Adipose tissue (tissue), 3 donors: ENCODE measurements around the gene TENM4. TPM values are rescaled to one million over a fixed set of nuclear protein-coding genes. Genes with fewer than 3 reads are reported as not detected.

ENCODE experiments used
- H3K27ac ChIP-seq: one replicate; pipeline ENCODE4 v1.5.1; 2013; ENCODE audit warnings: low read depth, low read length
- WGBS, 3 donors: extraction: QIAGEN DNeasy Blood & Tissue Kit; methylation state at CpG; one replicate each; pipeline ENCODE4 v1.1.7; 2013; 5-methylcytosine and 5-hydroxymethylcytosine counted together
- polyA plus RNA-seq, 3 donors: library from polyadenylated mRNA; stranded (reverse); fragments of 200-250 nt; gene quantifications; one replicate each; pipeline ENCODE4 v1.2.3, GENCODE V29; 2013
- donor health status: healthy with polysubstance abuse.
- donor health status: Bipolar disorder and iron deficiency.
- donor health status: healthy.

Gene TENM4
- polyA plus RNA-seq, 3 donors = 0.22 to 2.7 (median 0.41) TPM

DNA sequence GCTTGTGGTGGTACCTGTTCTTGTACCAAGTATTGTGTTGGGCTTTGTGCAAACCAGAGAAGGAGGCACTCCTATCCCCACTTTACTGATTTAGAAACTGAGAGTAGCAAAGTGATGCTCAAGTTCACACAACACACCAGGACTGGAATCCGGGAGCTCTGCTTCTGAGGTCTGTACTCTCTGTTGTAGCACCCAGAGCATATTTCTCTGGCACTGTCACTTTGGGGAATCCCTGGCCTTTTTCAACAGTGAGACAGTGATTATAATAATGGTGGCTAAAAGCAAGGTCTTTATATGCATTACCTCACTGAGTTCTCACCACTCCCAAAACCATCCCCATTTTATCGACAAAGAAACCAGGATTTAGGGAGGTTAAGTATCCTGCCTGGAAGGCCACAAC lies 362.4 kb downstream of the TENM4 start:
- 78 to 83% (median 81%) methylated on average over 2 of the region's 2 CpGs for WGBS, 3 donors
- H3K27ac ChIP-seq = no peak overlapping the region

DNA sequence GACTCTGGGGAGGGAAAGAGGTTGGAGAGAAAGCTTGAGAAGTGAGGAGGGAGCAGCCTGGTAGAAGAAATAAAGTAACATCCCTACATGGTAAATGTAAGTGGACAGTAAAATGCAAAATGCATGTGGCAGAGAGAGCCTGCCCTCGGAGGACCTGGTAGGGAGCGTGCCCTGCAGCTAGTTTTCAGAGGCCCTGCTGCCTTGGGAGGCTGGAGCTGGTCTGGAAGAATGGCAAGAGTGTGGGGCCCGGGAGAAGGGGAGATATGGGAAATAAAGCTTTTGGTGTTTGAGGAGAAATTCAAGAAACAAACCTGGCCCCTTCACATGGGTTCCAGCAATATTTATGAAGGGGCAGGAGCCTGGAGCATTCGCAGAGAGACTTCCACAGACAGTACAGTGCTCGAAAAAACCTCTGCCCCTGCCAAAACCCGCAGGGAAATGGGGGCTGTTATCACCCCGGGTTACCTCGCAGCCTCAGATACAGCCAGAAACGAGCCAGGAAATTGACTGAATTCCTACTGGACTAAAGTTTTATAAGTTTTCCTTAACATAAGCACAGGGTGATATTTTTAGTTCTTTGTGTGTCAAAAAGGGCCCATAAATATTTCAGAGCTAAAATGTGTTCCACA lies 363.0 kb downstream of the TENM4 start:
- no peak overlapping the region for H3K27ac ChIP-seq
- WGBS, 3 donors = 52 to 66% (median 55%) methylated on average over 9 of the region's 9 CpGs

DNA sequence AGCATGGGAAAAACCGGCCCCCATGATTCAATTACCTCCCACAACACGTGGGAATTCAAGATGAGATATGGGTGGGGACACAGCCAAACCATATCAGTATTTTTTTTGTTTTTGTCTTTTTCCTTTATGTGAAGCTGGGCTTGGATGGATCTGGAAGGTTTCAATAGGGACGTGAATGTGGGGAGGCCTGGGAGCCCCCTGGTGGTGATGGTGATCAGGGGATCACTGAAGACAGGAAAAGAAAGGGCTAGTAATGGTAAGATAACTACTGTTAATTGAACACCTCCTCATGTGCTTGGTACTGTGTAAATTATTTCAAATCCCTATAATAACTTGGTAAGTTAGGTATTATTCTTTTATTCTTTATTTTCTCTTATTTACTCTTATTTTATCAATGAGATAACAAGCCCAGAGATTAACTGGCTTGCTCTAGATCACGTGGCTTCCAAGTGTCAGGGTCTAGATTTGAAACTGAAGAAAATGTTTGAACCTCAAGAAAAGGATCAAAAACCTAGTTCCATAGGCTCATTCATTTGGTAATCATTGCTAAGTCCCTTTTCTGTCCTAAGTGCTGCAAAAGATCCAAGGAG lies 364.2 kb downstream of the TENM4 start:
- 56 to 68% (median 60%) methylated on average over 4 of the region's 4 CpGs for WGBS, 3 donors
- H3K27ac ChIP-seq = no peak overlapping the region

DNA sequence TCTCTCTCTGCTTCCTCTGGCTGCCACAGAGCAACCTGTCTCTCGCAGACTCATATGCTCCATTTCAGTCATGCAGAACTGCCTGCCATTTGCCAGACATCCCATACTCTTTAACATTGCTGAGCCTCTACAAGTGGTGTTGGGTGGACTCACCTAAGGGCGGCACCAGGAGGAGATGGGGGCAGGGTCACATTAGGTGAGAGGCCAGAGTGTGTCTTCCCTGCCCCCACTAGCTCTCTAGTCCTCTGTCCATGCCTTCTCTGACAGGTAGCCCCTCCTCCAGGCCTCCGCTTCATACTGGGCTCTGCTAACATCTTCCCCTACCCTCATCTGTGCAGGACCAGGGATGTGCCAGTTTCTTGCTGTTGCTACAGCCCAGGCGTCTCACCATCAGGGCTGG lies 366.3 kb downstream of the TENM4 start:
- WGBS, 3 donors = 89 to 95% (median 92%) methylated on average over 3 to 4 of the region's 4 CpGs

DNA sequence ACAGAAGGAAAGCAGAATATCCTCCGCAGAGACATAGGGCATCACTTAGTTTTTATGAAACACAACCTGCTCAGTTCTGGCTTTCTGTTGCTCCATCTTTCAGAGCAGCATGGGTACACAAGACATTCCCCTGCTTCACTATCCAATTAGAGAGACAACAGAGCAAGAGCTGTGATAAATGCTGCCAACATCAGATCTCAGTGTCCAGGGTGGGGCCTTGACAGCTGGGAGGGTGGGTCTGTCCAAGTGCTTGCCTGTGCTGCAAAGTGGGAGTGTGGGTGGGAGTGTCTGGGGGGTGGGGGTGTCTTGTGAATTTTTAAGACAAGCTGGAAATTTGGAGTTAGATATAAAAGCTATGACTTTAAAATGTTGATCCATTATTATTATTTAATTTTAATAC lies 369.6 kb downstream of the TENM4 start:
- no peak overlapping the region for H3K27ac ChIP-seq
- 91 to 96% (median 94%) methylated on average over 1 of the region's 1 CpG for WGBS, 3 donors

More for the DNA sequence above, 366.3 kb downstream of the TENM4 start:
- H3K27ac ChIP-seq = no peak overlapping the region

DNA sequence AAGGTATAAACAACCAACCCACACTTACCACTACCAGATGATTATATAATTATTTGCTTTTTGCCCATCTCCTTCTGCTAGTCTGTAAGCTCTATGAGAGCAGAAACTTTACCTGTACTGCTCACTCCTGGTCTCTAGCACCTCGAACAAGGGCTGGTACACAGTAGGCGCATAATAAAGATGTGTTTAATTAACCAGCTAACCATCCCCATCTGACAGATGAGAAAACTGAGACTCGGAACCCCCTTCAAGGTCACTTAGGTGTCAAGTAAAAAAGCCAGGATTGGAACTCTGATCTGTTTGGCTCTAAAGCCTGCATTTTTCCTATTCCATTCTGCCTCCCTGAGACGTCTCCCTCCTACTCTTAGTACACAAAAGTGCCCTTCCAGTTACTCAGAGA lies 370.3 kb downstream of the TENM4 start:
- WGBS, 3 donors = 83 to 86% (median 85%) methylated on average over 4 of the region's 4 CpGs

DNA sequence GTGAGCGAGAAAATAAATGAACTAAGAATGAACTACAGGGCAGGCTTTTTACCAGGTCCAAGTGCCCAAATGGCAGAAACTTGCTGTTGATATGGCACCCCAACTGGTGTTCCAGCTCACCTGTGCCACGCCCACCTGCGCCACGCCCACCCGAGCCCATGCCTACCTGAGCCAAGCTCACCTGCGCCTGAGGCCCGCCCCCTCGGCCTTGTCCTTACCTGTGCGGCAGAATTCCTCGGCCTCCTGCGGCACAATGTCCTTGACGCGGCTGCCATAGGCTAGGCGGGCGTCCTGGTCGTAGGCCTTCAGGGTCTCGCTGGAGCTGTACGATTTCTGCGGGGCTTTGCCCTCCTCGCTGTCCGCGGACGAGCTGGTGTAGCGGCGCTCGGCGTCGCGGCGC lies 371.3 kb downstream of the TENM4 start:
- 96 to 97% (median 97%) methylated on average over 30 of the region's 30 CpGs for WGBS, 3 donors
- no peak overlapping the region for H3K27ac ChIP-seq

More for the DNA sequence above, 370.3 kb downstream of the TENM4 start:
- H3K27ac ChIP-seq = no peak overlapping the region

DNA sequence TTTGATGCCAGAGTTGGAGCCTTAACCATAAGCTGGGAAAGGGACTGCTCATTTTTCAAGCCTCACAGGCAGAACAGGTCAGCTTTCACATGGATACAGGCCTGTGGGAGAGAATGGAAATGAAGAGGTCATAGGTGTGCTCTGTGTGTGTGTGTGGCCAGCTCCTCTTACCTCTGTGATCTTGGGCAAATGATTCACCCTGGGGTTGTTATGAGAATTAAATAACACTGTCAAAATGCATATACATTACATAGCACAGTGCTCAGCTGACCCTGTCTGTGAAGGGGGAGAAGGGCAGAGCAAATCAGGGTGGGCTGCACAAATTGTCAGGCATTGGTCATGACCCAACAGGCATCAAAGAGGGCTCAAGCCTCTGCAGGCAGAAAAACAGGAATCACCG lies 372.5 kb downstream of the TENM4 start:
- WGBS, 3 donors = 89 to 95% (median 92%) methylated on average over 1 of the region's 1 CpG
- no peak overlapping the region for H3K27ac ChIP-seq

DNA sequence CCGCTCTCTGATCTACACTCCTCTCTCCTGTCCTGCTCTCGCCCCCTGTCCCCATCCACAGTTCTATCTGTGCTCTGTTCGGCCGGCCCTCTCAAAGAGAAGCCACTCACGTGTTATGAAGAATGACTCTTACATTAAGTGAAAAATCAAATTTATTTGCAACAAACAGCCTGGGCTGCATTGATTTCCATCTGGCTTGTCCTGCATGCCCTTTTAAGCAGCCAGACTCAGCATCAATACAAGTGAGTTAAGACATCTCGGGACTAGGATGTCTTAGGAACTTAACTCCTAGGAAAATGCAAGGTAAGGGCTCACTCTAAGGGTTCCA lies 373.5 kb downstream of the TENM4 start:
- WGBS, 3 donors = 51 to 73% (median 59%) methylated on average over 6 of the region's 6 CpGs
- no peak overlapping the region for H3K27ac ChIP-seq

DNA sequence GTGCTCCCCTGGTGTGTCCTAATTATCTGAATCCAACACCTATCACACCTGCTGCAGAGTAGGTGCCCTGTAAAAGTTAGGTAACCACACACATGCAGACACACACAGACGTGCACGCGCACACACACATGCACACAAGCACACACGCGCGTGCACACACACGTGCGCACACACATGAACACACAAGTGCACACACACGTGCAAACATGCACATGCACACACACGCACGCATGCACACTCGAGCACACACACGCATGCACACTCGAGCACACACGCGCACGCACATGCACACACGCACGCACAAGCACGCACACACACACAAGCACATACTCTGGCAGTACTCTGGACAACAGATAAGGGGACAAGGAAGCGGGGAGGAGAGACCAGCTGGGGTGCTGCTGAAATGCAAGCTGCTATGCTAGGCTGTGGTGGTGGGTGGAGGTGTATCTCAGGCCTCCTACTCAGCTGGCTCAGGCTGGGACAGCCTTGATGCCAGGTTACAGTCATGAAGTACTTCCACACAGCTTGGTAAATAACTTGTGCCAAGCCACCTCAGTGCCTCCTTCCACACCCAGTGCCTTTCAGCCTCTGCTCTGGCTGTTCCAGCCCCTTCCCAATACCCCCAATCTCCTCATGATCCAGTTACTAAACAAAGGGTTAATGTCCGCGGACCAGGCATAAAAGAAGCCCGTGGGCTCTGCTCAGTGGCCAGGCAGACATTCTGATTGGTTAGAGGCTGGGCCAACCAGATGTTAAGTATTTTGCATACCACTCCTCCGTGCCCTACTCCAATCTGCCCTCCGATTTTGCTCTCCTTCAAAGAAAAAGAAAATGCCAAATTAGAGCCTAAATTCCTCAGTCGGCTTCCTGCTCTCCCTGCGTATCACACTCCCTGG lies 374.1 kb downstream of the TENM4 start:
- 79 to 82% (median 80%) methylated on average over 28 of the region's 28 CpGs for WGBS, 3 donors

DNA sequence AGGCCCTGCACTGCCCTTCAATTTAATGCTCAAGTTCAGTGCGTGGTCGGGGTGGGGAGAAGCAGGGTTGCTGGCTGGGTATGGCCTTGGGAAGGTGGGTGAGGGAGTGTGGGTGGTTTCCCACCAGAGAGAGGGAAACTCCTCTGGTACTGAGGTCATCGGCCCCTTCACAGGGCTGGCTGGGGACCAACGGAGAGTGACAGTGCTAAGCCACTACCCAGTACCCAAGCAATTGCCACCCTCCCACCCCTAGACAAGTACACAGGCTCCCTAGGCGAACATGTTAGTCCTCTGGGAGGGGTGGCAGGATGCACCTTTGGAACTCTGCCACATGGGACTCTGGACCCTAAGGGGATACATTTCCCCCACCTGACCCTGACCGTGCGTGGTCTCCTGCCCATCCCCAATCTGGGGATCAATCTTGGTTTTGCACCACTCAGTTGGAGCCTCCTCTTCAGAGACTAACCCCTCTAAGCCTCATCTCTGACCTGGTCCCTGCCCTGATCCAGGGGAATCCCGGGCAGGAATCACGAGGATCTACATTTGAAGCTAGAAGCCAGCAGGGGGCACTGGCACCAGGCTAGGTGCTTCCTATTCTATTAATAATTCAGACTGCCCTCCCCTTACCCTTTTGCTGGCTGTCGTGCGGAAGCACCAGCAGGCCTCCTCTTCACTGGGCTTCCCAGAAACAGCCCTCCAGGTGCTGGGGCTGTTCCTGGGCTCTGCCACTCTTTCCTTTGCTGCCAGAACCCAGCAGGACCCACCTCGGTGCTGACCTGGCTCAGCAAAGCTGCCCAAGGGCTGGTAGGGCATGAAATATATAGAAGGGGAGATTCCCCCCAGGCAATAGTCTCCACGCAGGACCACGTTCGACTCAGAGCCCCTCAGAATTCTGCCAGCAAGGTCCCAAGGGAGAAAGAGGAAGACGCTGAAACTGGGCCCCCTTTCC lies 377.7 kb downstream of the TENM4 start:
- 57 to 64% (median 63%) methylated on average over 16 of the region's 16 CpGs for WGBS, 3 donors

More for the DNA sequence above, 374.1 kb downstream of the TENM4 start:
- H3K27ac ChIP-seq = no peak overlapping the region

DNA sequence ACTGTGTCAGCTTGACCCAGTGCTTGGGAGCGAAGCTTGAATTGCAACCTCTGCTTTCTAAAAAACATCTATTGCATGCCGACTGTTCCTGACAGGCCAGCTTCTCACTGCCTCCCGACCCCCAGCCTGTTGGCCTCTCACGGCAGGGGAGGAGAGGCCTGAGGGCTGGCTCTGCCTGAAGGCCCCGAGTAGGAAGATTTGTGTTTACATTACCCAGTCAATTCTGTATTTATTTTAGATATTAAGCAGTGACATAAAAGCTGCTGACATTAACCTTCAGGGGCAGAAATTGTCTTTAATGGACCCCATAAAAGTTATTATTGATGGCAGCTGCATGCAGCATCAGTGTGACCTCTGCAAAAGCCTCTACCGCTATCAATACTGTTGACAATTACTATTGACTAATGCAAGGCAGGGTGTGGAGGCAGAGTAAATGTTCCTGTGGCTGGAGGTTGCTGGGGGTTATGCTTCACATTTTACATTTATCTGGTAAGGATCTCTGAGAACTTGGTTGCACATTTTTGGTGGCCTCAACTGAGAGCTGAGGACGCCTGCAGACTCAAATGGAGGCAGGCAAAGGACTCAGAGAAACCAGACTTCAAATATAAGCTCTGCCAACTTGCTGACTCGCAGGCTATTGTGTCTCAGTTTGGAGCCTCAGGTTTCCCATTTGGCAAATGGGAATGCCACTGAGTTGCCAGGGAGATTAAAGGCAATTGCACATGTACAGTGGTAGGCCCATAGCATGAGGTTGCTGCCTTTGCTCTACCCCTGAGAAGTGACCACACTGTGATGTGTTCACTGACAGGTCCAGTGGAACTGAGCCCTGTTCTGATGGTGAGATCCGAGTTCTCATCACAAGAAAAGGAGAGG lies 380.5 kb downstream of the TENM4 start:
- WGBS, 3 donors = 51 to 76% (median 72%) methylated on average over 9 of the region's 9 CpGs

More for the DNA sequence above, 377.7 kb downstream of the TENM4 start:
- H3K27ac ChIP-seq = no peak overlapping the region

DNA sequence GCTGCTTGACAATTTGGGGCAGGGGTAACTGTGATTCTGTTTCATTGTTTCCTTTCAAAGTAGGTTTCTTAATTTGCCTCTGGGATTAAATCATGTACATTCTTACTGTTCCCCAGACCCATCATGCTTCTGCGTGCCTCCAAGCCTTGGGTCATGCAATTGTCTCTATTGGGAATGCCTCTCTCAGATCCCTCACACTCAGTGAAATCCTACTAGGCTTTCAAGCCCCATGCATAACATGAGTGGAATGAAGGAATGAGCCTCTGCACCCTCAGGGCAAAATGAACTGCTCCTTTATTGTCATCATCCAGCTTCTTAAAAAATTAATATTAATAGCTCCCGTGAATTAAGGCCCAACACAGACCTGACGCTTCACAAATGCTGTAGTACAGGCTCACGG lies 381.7 kb downstream of the TENM4 start:
- H3K27ac ChIP-seq = no peak overlapping the region
- 91 to 96% (median 95%) methylated on average over 4 of the region's 4 CpGs for WGBS, 3 donors

More for the DNA sequence above, 380.5 kb downstream of the TENM4 start:
- H3K27ac ChIP-seq = no peak overlapping the region

DNA sequence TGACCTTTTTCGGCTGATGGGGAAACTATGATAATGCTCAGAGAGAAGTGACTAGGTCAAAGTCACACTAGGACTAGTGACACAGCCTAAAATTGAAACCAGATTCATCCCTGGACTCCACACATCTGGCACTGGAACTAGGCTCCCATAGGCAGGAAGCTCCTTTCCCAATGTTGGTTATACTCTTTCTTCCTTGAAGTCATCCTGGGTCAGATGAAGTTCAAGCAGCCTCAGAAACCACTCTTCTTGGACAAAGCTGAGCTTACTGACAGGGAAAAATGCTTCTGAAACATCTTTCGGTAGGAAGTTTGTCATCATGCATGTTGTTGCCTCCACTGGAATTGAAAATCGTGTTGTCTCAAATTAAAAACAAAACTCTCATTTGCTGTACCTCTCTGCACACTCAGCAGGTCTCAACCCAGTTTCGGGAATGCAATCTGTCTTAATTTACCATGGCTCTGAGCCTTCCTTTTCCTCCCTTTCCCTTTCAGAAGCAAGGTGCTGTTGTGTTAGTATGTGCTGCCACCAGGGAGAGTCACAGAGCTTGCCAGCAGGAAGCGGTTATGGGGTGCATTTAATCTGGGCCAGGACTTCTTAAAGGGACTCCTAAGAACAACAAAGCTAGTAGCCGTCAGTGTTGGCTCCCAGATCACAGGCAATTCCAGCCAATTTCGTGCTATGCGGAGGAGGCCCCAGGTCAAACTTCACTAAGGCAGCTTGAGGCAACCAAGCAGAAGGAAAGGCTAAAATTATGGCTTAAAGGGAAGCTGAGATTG lies 384.8 kb downstream of the TENM4 start:
- no peak overlapping the region for H3K27ac ChIP-seq
- 52 to 72% (median 56%) methylated on average over 8 of the region's 8 CpGs for WGBS, 3 donors

DNA sequence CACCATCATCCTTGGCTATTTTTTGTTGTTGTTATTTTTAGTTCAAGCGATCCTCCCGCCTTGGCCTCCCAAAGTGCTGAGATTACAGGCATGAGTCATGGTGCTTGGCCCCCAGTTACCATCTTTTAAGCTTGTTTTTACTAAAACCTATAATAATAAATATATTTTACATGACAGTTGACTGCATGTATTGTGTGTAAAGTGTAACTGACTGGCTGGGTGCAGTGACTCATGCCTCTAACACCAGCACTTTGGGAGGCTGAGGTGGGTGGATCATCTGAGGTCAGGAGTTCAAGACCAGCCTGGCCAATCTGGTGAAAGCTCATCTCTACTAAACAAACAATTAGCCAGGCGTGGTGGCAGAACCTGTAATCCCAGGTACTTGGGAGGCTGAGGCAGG lies 386.2 kb downstream of the TENM4 start:
- H3K27ac ChIP-seq = no peak overlapping the region
- WGBS, 3 donors = 87 to 91% (median 90%) methylated on average over 3 of the region's 3 CpGs

DNA sequence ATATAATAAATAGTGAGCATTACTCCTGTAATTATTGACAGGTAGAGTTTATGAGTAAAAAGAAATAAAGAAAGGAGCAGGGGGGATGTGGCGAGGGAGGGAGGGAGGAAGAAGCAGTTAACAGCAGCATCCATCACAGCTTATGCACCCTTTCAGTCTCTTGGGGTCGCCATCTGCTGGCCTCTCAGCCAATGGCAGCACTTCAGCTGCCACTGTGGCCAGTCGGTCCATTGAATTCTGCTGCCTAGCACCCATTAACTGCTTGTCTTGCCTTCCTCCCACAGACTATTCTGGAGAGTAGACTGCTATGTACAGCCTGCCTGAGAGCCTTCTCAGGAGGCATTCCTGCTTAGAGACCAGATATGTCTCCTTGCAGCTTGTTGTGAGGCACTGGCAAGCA lies 388.3 kb downstream of the TENM4 start:
- WGBS, 3 donors = 34 to 67% (median 44%) methylated on average over 3 of the region's 3 CpGs
- H3K27ac ChIP-seq = no peak overlapping the region

DNA sequence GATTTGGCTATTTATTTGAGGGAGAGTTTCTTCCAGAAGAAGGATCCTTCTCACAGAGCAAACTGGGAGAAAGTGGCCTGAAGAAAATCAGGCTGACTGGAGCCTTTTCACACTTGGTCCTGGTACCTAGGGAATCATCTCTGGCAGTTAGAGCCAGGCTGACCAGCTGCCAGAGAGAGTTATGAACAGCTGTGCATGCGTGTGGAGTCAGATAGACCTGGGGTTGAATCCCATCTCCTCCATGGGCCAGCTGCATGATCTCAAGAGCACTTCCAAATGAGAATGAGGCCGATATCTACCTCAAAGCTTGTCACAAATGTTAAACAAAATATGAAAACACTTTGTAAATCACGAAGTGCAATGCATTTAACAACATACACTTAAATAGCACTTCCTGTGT lies 390.0 kb downstream of the TENM4 start:
- no peak overlapping the region for H3K27ac ChIP-seq
- 28 to 42% (median 35%) methylated on average over 3 of the region's 3 CpGs for whole genome bisulfite sequencing, 3 donors
